ENCODE results near the gene CTSH.
"Not testable (repeated sequence)": the region's sequence is repeated elsewhere in the genome, so short reads cannot be mapped to it uniquely, and the experiment has no call there.

CTSH gene

GRCh38 chr15:78921940-78922339, 22.9 kb downstream of the CTSH start:
- DNase-seq: no peak

GRCh38 chr15:78921517-78921916, 23.3 kb downstream of the CTSH start:
- DNase-seq: no peak

GRCh38 chr15:78917888-78918287, 27.0 kb downstream of the CTSH start:
- DNase-seq: no peak

GRCh38 chr15:78916088-78916487, 28.8 kb downstream of the CTSH start:
- no peak for DNase-seq

- no peak for DNase-seq
Observed at GRCh38 chr15:78915341-78916087, 29.3 kb downstream of the CTSH start.

- DNase-seq: no peak
Observed at GRCh38 chr15:78914027-78914764, 30.6 kb downstream of the CTSH start.

GRCh38 chr15:78913012-78913411, 31.8 kb downstream of the CTSH start:
- no peak for DNase-seq

- DNase-seq: no peak
Observed at GRCh38 chr15:78912316-78912715, 32.5 kb downstream of the CTSH start.

GRCh38 chr15:78910271-78910670, 34.6 kb downstream of the CTSH start:
- no peak for DNase-seq

- no peak for DNase-seq
Observed at GRCh38 chr15:78909791-78910228, 35.0 kb downstream of the CTSH start.

GRCh38 chr15:78909160-78909695, 35.6 kb downstream of the CTSH start:
- no peak for DNase-seq

GRCh38 chr15:78907577-78907976, 37.3 kb downstream of the CTSH start:
- no peak for DNase-seq

- no peak for DNase-seq
Observed at GRCh38 chr15:78906316-78906620, 38.6 kb downstream of the CTSH start.

- DNase-seq: no peak
Observed at GRCh38 chr15:78904599-78905358, 40.1 kb downstream of the CTSH start.

GRCh38 chr15:78902281-78903032, 42.4 kb downstream of the CTSH start:
- DNase-seq: not testable (repeated sequence)

GRCh38 chr15:78900819-78901533, 43.9 kb downstream of the CTSH start:
- not testable (repeated sequence) for DNase-seq

- DNase-seq: no peak
Observed at GRCh38 chr15:78898540-78898939, 46.3 kb downstream of the CTSH start.

- no peak for DNase-seq
Observed at GRCh38 chr15:78895471-78895870, 49.4 kb downstream of the CTSH start.

- no peak for DNase-seq
Observed at GRCh38 chr15:78893538-78893937, 51.3 kb downstream of the CTSH start.

GRCh38 chr15:78889000-78889399, 55.8 kb downstream of the CTSH start:
- no peak for DNase-seq

GRCh38 chr15:78881681-78882080, 63.2 kb downstream of the CTSH start:
- no peak for DNase-seq

GRCh38 chr15:78880813-78881212, 64.0 kb downstream of the CTSH start:
- no peak for DNase-seq

Measured in activated CD4-positive, alpha-beta T cell treated with anti-CD3 and anti-CD28 coated beads for 1 hour (primary cell).